Adipocyte (in vitro differentiated cells): ENCODE data around the gene TTC3.

ENCODE experiments used
- DNase-seq: peaks from one replicate; pipeline ENCODE4 v3.0.0-alpha.2; 2015; ENCODE audit warnings: low read depth
- H3K27me3 ChIP-seq: replicated peaks from 2 replicates; pipeline ENCODE4 v1.7.0; 2013; ENCODE audit warnings: mild to moderate bottlenecking, low read length, moderate library complexity; ENCODE audit not compliant: control insufficient read depth, insufficient read depth
- H3K36me3 ChIP-seq: 2 replicates; pipeline ENCODE4 v1.7.0; 2013; ENCODE audit warnings: low read length, mild to moderate bottlenecking, moderate library complexity; ENCODE audit not compliant: control insufficient read depth, insufficient read depth, severe bottlenecking
- H3K4me1 ChIP-seq: 2 replicates; pipeline ENCODE4 v1.7.0; 2013; ENCODE audit warnings: mild to moderate bottlenecking, low read length, moderate library complexity; ENCODE audit not compliant: control insufficient read depth, insufficient read depth
- H3K4me3 ChIP-seq: 2 replicates; pipeline ENCODE4 v1.7.0; 2013; ENCODE audit warnings: mild to moderate bottlenecking, low read length, moderate library complexity
- H3K9ac ChIP-seq: 2 replicates; pipeline ENCODE4 v1.7.0; 2013; ENCODE audit warnings: mild to moderate bottlenecking, low read length, moderate library complexity
- H3K9me3 ChIP-seq: 2 replicates; pipeline ENCODE4 v1.7.0; 2013; ENCODE audit warnings: mild to moderate bottlenecking, low read length, moderate library complexity; ENCODE audit not compliant: control insufficient read depth

The TTC3 gene

GRCh38 chr21:37228003-37228400, 154.9 kb downstream of the TTC3 start:
- no peak overlapping the region for H3K4me3 ChIP-seq
- H3K9ac ChIP-seq = no peak overlapping the region
- H3K36me3 ChIP-seq = peaks cover 97% of the 10 kb centered on the region
- no peaks in the 10 kb centered on the region for H3K27me3 ChIP-seq
- H3K9me3 ChIP-seq = no peaks in the 10 kb centered on the region
- H3K4me1 ChIP-seq = no peaks in the 10 kb centered on the region
- no peak for DNase-seq

GRCh38 chr21:37230632-37231248, 157.7 kb downstream of the TTC3 start:
- no peak overlapping the region for H3K4me3 ChIP-seq

GRCh38 chr21:37231249-37231645, 158.2 kb downstream of the TTC3 start:
- no peak overlapping the region for H3K9ac ChIP-seq
- no peak for DNase-seq
- no peaks in the 10 kb centered on the region for H3K9me3 ChIP-seq
- H3K4me1 ChIP-seq = no peaks in the 10 kb centered on the region
- no peaks in the 10 kb centered on the region for H3K27me3 ChIP-seq
- H3K4me3 ChIP-seq = no peak overlapping the region
- peaks cover 70% of the 10 kb centered on the region for H3K36me3 ChIP-seq

More at GRCh38 chr21:37230632-37231248, 157.7 kb downstream of the TTC3 start:
- no peak for DNase-seq
- Histone ChIP-seq H3K27me3 (no peaks in the 10 kb centered on the region), H3K9ac (no peak overlapping the region), H3K4me1 (no peaks in the 10 kb centered on the region), H3K36me3 (peaks cover 75% of the 10 kb centered on the region), H3K9me3 (no peaks in the 10 kb centered on the region)

- no peak overlapping the region for H3K9ac ChIP-seq
- no peak for DNase-seq
- H3K36me3 ChIP-seq = peaks cover 70% of the 10 kb centered on the region
- no peaks in the 10 kb centered on the region for H3K9me3 ChIP-seq
- H3K27me3 ChIP-seq = no peaks in the 10 kb centered on the region
- no peak overlapping the region for H3K4me3 ChIP-seq
- no peaks in the 10 kb centered on the region for H3K4me1 ChIP-seq
These were observed 158.6 kb downstream of the TTC3 start for GRCh38 chr21:37231671-37232070.

GRCh38 chr21:37232274-37233018, 159.4 kb downstream of the TTC3 start:
- Histone ChIP-seq H3K36me3 (peaks cover 70% of the 10 kb centered on the region), H3K9ac (no peak overlapping the region), H3K9me3 (no peaks in the 10 kb centered on the region), H3K4me3 (no peak overlapping the region), H3K4me1 (no peaks in the 10 kb centered on the region), H3K27me3 (no peaks in the 10 kb centered on the region)
- DNase-seq = no peak

GRCh38 chr21:37233551-37234146, 160.6 kb downstream of the TTC3 start:
- Histone ChIP-seq H3K27me3 (no peaks in the 10 kb centered on the region), H3K36me3 (peaks cover 70% of the 10 kb centered on the region), H3K4me3 (no peak overlapping the region), H3K9ac (no peak overlapping the region), H3K9me3 (no peaks in the 10 kb centered on the region), H3K4me1 (no peaks in the 10 kb centered on the region)
- no peak for DNase-seq

GRCh38 chr21:37237346-37237745, 164.3 kb downstream of the TTC3 start:
- no peak overlapping the region for H3K4me3 ChIP-seq
- no peak overlapping the region for H3K9ac ChIP-seq
- H3K27me3 ChIP-seq = no peaks in the 10 kb centered on the region
- peaks cover 49% of the 10 kb centered on the region for H3K36me3 ChIP-seq
- no peaks in the 10 kb centered on the region for H3K4me1 ChIP-seq
- no peak for DNase-seq
- no peaks in the 10 kb centered on the region for H3K9me3 ChIP-seq

GRCh38 chr21:37237764-37238163, 164.7 kb downstream of the TTC3 start:
- DNase-seq = no peak
- H3K9ac ChIP-seq = no peak overlapping the region
- no peaks in the 10 kb centered on the region for H3K27me3 ChIP-seq
- peaks cover 44% of the 10 kb centered on the region for H3K36me3 ChIP-seq
- no peaks in the 10 kb centered on the region for H3K9me3 ChIP-seq
- no peak overlapping the region for H3K4me3 ChIP-seq
- H3K4me1 ChIP-seq = no peaks in the 10 kb centered on the region

GRCh38 chr21:37240978-37241377, 167.9 kb downstream of the TTC3 start:
- no peaks in the 10 kb centered on the region for H3K4me1 ChIP-seq
- H3K27me3 ChIP-seq = no peaks in the 10 kb centered on the region
- no peaks in the 10 kb centered on the region for H3K9me3 ChIP-seq
- no peak for DNase-seq
- H3K9ac ChIP-seq = no peak overlapping the region
- H3K4me3 ChIP-seq = no peak overlapping the region
- H3K36me3 ChIP-seq = peaks cover 42% of the 10 kb centered on the region

GRCh38 chr21:37241426-37241825, 168.4 kb downstream of the TTC3 start:
- H3K9ac ChIP-seq = no peak overlapping the region
- H3K36me3 ChIP-seq = peaks cover 40% of the 10 kb centered on the region
- H3K4me3 ChIP-seq = no peak overlapping the region

GRCh38 chr21:37243961-37244360, 170.9 kb downstream of the TTC3 start:
- H3K27me3 ChIP-seq = no peaks in the 10 kb centered on the region
- DNase-seq = no peak
- peaks cover 4% of the 10 kb centered on the region for H3K4me1 ChIP-seq
- no peak overlapping the region for H3K4me3 ChIP-seq
- H3K9ac ChIP-seq = no peak overlapping the region
- H3K36me3 ChIP-seq = peaks cover 15% of the 10 kb centered on the region
- no peaks in the 10 kb centered on the region for H3K9me3 ChIP-seq

More at GRCh38 chr21:37241426-37241825, 168.4 kb downstream of the TTC3 start:
- Histone ChIP-seq H3K9me3 (no peaks in the 10 kb centered on the region), H3K27me3 (no peaks in the 10 kb centered on the region), H3K4me1 (no peaks in the 10 kb centered on the region)
- DNase-seq = no peak
